HepG2 (cell line): Measurements from ENCODE around the gene STX1B. TPM values are rescaled to one million over a fixed set of nuclear protein-coding genes. Genes with fewer than 3 reads are reported as not detected.

Experiments
- ASH2L ChIP-seq: fragments of 300-600, 200-600 bp; sonication (generic); IDR thresholded peaks from 2 replicates; pipeline ENCODE4 v1.7.0; 2017; ENCODE audit warnings: low read depth, mild to moderate bottlenecking, moderate library complexity, mixed read lengths, low read length; ENCODE audit not compliant: insufficient read length
- HCFC1 ChIP-seq: fragments of 150-350 bp; IDR thresholded peaks from 2 replicates; pipeline ENCODE4 v1.6.1; 2014; ENCODE audit warnings: low read depth, low read length
- MED1 ChIP-seq: sonication (generic); formaldehyde crosslinking; IDR thresholded peaks from 2 replicates; pipeline ENCODE4 v1.4.0; 2020; ENCODE audit warnings: missing genetic modification reagents
- NR2F6 ChIP-seq, 2 experiments: IDR thresholded peaks; 2 replicates each; pipeline ENCODE4 v1.6.1; 2016; ENCODE audit warnings: antibody characterized with exemption in 1 of 2, mild to moderate bottlenecking in 1 of 2
- REXO4 ChIP-seq: sonication (generic); formaldehyde crosslinking; IDR thresholded peaks from 2 replicates; pipeline ENCODE4 v1.8.0; 2022; ENCODE audit warnings: missing genetic modification reagents, mild to moderate bottlenecking, borderline replicate concordance
- RFXANK ChIP-seq: IDR thresholded peaks from 2 replicates; pipeline ENCODE4 v1.6.1; 2016
- SIX4 ChIP-seq: sonication (generic); formaldehyde crosslinking; IDR thresholded peaks from 2 replicates; pipeline ENCODE4 v1.4.0; 2020; ENCODE audit warnings: missing genetic modification reagents
- SMARCC2 ChIP-seq: fragments of 450-650 bp; IDR thresholded peaks from 2 replicates; pipeline ENCODE4 v1.6.1; 2017; ENCODE audit warnings: antibody characterized with exemption, mild to moderate bottlenecking
- SNAPC2 ChIP-seq: sonication (generic); formaldehyde crosslinking; IDR thresholded peaks from 2 replicates; pipeline ENCODE4 v1.8.1; 2022; ENCODE audit warnings: mild to moderate bottlenecking, missing genetic modification reagents
- SOX6 ChIP-seq, 2 experiments: fragments of 450-650 bp in 1 of 2; sonication (generic) in 1 of 2; formaldehyde crosslinking in 1 of 2; IDR thresholded peaks; 2 replicates each; pipeline versions ENCODE4 v1.4.0 to v1.6.1; 2017 to 2020; ENCODE audit warnings: antibody characterized with exemption in 1 of 2, mild to moderate bottlenecking in 1 of 2, missing genetic modification reagents in 1 of 2
- SP1 ChIP-seq, 2 experiments: fragments of 450-650 bp in 1 of 2; sonication (generic) in 1 of 2; formaldehyde crosslinking in 1 of 2; IDR thresholded peaks; 2 replicates each; pipeline versions ENCODE4 v1.4.0 to v1.6.1; 2016 to 2020; ENCODE audit warnings: missing genetic modification reagents in 1 of 2
- ZNF101 ChIP-seq: sonication (generic); formaldehyde crosslinking; IDR thresholded peaks from 2 replicates; pipeline ENCODE4 v1.4.0; 2020; ENCODE audit warnings: mild to moderate bottlenecking, low read depth, missing genetic modification reagents, borderline replicate concordance
- ZNF34 ChIP-seq: sonication (generic); formaldehyde crosslinking; IDR thresholded peaks from 2 replicates; pipeline ENCODE4 v1.4.0; 2020; ENCODE audit warnings: mild to moderate bottlenecking, missing genetic modification reagents, borderline replicate concordance
- ZNF557 ChIP-seq: sonication (generic); formaldehyde crosslinking; IDR thresholded peaks from 2 replicates; pipeline ENCODE4 v1.4.0; 2020; ENCODE audit warnings: missing genetic modification reagents
- polyA plus RNA-seq, 8 experiments: library from polyadenylated mRNA; depleted of rRNA in 3 of 8; stranded (reverse) in 7 of 8; unstranded in 1 of 8; fragments of >200 nt; fragmentation: Illumina TruSeq in 4 of 8; extraction: Trizol in 4 of 8; gene quantifications; 2 replicates each; pipeline versions ENCODE4 v1.2.1 to v1.2.3, GENCODE V29; 2011 to 2016; ENCODE audit warnings: low read depth in 4 of 8, missing spikeins in 1 of 8, mixed read lengths in 1 of 8; ENCODE audit not compliant: insufficient read depth in 1 of 8
- total RNA-seq, 5 experiments: library from RNA; depleted of rRNA; stranded (reverse); fragments of >200 nt; fragmentation: Illumina TruSeq; extraction: Trizol; gene quantifications; 2 replicates each; pipeline ENCODE4 v1.2.3, GENCODE V29; 2016; ENCODE audit warnings: low read depth in 1 of 5
- TF ChIP-seq, protein P1 (sequence below): sonication (generic); formaldehyde crosslinking; IDR thresholded peaks from 2 replicates; pipeline ENCODE4 v1.9.0; 2022; ENCODE audit warnings: missing genetic modification reagents, mild to moderate bottlenecking, borderline replicate concordance
- TF ChIP-seq, protein P2 (sequence below): sonication (generic); formaldehyde crosslinking; IDR thresholded peaks from 2 replicates; pipeline ENCODE4 v1.4.0; 2020; ENCODE audit warnings: missing genetic modification reagents
- TF ChIP-seq, protein P3 (sequence below): sonication (generic); formaldehyde crosslinking; IDR thresholded peaks from 2 replicates; pipeline ENCODE4 v1.8.1; 2022; ENCODE audit warnings: low read depth, mild to moderate bottlenecking, missing genetic modification reagents
- TF ChIP-seq, protein P4 (sequence below): sonication (generic); formaldehyde crosslinking; IDR thresholded peaks from 2 replicates; pipeline ENCODE4 v1.5.0; 2020; ENCODE audit warnings: mild to moderate bottlenecking, missing genetic modification reagents, borderline replicate concordance
- TF ChIP-seq, protein P5 (sequence below): IDR thresholded peaks from 2 replicates; pipeline ENCODE4 v1.6.1; 2016

The STX1B gene
- total and polyA plus RNA-seq, 2 of the 13 experiments (the other 11 are each of a cell fraction or from before 2014, with no cell fraction given), result 2.1 to 3.0 TPM

DNA sequence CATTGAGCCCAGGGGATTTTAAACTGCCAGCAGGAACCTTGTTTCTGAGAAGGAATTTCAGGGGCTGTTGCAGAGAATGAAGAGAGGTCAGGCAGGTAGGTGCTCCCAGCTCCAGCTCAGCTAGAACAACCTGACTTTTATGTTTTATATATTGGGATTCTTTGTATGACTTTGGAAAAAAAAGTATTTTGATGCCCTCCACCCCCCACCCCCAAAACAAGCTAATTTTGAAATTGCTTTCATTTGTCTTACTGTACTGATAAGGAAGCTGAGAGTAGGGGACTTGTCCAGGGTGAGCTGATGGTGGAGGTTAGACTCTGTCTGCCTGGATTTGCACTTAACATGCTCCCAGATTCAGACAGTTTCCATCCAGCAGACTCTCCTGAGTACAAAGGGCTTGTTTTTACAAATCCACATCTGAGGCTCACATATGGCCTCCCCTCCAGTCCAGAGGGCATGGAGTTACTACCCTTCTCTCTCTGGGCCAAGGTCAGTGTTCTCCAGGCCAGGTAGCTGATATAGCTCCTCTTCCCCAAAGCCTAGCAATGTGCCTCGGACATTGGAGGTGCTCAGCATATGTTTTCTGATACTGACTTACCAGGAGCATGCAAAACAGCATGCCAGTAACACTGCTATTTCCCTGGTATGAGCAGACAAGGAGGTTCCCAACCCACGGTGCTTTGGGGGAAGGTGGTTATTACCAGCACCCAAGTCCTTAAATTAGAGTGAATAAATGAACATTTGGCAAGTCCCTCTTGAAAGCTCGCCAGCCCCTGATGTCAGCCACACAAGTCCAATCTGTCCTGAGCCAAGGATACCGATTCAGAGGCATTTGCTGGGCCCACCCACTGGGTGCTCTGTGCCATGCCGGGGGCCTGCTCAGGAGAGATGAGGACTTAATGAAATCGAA, 11.3 kb downstream of the STX1B start (continued):
- no peak for TF ChIP-seq ZNF34 (CRISPR knock-in tag)
- TF ChIP-seq, protein P1, sequence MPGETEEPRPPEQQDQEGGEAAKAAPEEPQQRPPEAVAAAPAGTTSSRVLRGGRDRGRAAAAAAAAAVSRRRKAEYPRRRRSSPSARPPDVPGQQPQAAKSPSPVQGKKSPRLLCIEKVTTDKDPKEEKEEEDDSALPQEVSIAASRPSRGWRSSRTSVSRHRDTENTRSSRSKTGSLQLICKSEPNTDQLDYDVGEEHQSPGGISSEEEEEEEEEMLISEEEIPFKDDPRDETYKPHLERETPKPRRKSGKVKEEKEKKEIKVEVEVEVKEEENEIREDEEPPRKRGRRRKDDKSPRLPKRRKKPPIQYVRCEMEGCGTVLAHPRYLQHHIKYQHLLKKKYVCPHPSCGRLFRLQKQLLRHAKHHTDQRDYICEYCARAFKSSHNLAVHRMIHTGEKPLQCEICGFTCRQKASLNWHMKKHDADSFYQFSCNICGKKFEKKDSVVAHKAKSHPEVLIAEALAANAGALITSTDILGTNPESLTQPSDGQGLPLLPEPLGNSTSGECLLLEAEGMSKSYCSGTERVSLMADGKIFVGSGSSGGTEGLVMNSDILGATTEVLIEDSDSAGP, result peak; percentile 30; the same call in 1 of the 2 replicates
- TF ChIP-seq SIX4 (CRISPR knock-in tag), result no peak
- no peak for TF ChIP-seq SMARCC2
- peak; percentile 71 for TF ChIP-seq NR2F6 (IDR thresholded peaks at IDR 0.05)
- TF ChIP-seq NR2F6 (CRISPR knock-in tag; IDR thresholded peaks at IDR 0.05), result peak; percentile 86
- TF ChIP-seq, protein P2, sequence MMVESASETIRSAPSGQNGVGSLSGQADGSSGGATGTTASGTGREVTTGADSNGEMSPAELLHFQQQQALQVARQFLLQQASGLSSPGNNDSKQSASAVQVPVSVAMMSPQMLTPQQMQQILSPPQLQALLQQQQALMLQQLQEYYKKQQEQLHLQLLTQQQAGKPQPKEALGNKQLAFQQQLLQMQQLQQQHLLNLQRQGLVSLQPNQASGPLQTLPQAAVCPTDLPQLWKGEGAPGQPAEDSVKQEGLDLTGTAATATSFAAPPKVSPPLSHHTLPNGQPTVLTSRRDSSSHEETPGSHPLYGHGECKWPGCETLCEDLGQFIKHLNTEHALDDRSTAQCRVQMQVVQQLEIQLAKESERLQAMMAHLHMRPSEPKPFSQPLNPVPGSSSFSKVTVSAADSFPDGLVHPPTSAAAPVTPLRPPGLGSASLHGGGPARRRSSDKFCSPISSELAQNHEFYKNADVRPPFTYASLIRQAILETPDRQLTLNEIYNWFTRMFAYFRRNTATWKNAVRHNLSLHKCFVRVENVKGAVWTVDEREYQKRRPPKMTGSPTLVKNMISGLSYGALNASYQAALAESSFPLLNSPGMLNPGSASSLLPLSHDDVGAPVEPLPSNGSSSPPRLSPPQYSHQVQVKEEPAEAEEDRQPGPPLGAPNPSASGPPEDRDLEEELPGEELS (CRISPR knock-in tag), result no peak; the same call in 1 of the 2 replicates
- TF ChIP-seq ZNF557 (CRISPR knock-in tag), result no peak
- TF ChIP-seq, protein P3, sequence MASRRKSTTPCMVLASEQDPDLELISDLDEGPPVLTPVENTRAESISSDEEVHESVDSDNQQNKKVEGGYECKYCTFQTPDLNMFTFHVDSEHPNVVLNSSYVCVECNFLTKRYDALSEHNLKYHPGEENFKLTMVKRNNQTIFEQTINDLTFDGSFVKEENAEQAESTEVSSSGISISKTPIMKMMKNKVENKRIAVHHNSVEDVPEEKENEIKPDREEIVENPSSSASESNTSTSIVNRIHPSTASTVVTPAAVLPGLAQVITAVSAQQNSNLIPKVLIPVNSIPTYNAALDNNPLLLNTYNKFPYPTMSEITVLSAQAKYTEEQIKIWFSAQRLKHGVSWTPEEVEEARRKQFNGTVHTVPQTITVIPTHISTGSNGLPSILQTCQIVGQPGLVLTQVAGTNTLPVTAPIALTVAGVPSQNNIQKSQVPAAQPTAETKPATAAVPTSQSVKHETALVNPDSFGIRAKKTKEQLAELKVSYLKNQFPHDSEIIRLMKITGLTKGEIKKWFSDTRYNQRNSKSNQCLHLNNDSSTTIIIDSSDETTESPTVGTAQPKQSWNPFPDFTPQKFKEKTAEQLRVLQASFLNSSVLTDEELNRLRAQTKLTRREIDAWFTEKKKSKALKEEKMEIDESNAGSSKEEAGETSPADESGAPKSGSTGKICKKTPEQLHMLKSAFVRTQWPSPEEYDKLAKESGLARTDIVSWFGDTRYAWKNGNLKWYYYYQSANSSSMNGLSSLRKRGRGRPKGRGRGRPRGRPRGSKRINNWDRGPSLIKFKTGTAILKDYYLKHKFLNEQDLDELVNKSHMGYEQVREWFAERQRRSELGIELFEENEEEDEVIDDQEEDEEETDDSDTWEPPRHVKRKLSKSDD (CRISPR knock-in tag), result peak; percentile 64; the same call in 1 of the 2 replicates
- no peak for TF ChIP-seq ZNF101 (CRISPR knock-in tag)
- TF ChIP-seq, protein P4, sequence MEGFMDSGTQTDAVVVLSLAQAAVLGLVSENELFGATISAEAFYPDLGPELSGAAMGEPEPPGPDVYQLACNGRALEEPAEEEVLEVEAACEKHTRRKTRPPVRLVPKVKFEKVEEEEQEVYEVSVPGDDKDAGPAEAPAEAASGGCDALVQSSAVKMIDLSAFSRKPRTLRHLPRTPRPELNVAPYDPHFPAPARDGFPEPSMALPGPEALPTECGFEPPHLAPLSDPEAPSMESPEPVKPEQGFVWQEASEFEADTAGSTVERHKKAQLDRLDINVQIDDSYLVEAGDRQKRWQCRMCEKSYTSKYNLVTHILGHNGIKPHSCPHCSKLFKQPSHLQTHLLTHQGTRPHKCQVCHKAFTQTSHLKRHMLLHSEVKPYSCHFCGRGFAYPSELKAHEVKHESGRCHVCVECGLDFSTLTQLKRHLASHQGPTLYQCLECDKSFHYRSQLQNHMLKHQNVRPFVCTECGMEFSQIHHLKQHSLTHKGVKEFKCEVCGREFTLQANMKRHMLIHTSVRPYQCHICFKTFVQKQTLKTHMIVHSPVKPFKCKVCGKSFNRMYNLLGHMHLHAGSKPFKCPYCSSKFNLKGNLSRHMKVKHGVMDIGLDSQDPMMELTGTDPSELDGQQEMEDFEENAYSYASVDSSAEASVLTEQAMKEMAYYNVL (CRISPR knock-in tag), result peak; percentile 89
- TF ChIP-seq SP1 (IDR thresholded peaks at IDR 0.05), result no peak
- no peak for TF ChIP-seq SP1 (CRISPR knock-in tag; IDR thresholded peaks at IDR 0.05)
- TF ChIP-seq SOX6 (IDR thresholded peaks at IDR 0.05), result no peak
- peak; percentile 84 for TF ChIP-seq SOX6 (CRISPR knock-in tag; IDR thresholded peaks at IDR 0.05)
- TF ChIP-seq ASH2L, result no peak
- no peak for TF ChIP-seq SNAPC2 (CRISPR knock-in tag)
- no peak for TF ChIP-seq REXO4 (CRISPR knock-in tag)
- TF ChIP-seq HCFC1, result no peak
- TF ChIP-seq, protein P5, sequence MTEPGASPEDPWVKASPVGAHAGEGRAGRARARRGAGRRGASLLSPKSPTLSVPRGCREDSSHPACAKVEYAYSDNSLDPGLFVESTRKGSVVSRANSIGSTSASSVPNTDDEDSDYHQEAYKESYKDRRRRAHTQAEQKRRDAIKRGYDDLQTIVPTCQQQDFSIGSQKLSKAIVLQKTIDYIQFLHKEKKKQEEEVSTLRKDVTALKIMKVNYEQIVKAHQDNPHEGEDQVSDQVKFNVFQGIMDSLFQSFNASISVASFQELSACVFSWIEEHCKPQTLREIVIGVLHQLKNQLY, result peak; percentile 44
- peak; percentile 78; the same call in 1 of the 2 replicates for TF ChIP-seq MED1 (CRISPR knock-in tag)
- TF ChIP-seq RFXANK, result no peak; the same call in 1 of the 2 replicates
